ENCODE measurements around the gene SLPI.
A peak's percentile ranks its signal among the peaks of the same experiment; 100 is the strongest.

The SLPI gene

GRCh38 chr20:45230631-45231030 is 23.7 kb downstream of the SLPI start:
- no peak for DNase-seq (ENCODE audit: low spot score)
- TF ChIP-seq, protein P1, sequence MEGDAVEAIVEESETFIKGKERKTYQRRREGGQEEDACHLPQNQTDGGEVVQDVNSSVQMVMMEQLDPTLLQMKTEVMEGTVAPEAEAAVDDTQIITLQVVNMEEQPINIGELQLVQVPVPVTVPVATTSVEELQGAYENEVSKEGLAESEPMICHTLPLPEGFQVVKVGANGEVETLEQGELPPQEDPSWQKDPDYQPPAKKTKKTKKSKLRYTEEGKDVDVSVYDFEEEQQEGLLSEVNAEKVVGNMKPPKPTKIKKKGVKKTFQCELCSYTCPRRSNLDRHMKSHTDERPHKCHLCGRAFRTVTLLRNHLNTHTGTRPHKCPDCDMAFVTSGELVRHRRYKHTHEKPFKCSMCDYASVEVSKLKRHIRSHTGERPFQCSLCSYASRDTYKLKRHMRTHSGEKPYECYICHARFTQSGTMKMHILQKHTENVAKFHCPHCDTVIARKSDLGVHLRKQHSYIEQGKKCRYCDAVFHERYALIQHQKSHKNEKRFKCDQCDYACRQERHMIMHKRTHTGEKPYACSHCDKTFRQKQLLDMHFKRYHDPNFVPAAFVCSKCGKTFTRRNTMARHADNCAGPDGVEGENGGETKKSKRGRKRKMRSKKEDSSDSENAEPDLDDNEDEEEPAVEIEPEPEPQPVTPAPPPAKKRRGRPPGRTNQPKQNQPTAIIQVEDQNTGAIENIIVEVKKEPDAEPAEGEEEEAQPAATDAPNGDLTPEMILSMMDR (IDR thresholded peaks at IDR 0.05; ENCODE audit: borderline replicate concordance, control extremely low read depth, extremely low read depth, insufficient read depth, missing control alignments), result no peak
- in situ Hi-C loops (cut with MboI; ENCODE audit: low sequenced_read_pairs, unreplicated experiment), result no loop called here

DNA sequence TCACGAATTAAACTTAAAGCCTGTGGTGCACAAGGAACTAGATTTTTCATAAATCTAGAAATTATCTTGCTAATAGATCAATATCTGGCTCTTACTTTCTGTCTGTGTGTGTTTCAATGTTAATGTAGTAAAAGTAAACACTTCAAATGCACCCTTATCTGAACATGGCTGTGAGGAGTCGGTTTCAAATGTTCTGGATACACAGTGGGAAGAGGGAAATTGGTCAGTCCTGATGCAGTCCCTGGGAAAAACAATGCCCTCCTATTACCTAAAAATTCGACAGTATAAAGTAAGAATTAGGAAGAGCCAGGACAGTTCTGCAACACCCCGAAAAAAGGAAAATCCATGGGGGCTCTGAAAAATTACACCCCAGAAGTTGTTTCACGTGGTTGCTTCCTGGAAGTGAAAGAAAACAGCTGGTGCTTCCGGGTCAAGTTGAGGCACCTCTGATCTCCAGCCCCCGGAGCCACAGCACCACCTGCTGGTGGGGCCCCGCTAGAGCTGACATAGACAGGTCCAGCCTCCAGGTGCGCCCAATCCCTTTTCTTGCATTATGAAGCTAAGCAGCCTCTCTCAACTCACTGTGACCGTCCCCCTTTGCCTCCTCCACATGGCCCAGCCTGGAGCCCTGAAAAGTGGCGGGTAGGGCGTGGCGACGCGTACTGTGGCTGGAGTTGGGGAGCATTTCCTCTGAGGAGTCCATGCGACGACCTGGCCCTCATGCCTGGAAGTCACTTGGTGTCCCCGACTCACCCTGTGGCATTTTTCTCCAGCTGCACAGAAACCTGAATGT is 24.9 kb downstream of the SLPI start:
- DNase-seq (ENCODE audit: low spot score), result peak; percentile 30
- in situ Hi-C loops (cut with MboI; ENCODE audit: low sequenced_read_pairs, unreplicated experiment), result no loop called here
- TF ChIP-seq, protein P1 (IDR thresholded peaks at IDR 0.05; ENCODE audit: borderline replicate concordance, control extremely low read depth, extremely low read depth, insufficient read depth, missing control alignments), result peak; percentile 41

- TF ChIP-seq, protein P1 (IDR thresholded peaks at IDR 0.05; ENCODE audit: borderline replicate concordance, control extremely low read depth, extremely low read depth, insufficient read depth, missing control alignments), result no peak
- in situ Hi-C loops (cut with MboI; ENCODE audit: low sequenced_read_pairs, unreplicated experiment), result no loop called here
- no peak for DNase-seq (ENCODE audit: low spot score)
These were observed 28.1 kb downstream of the SLPI start for GRCh38 chr20:45226287-45226686.

- no peak for DNase-seq (ENCODE audit: low spot score)
- in situ Hi-C loops (cut with MboI; ENCODE audit: low sequenced_read_pairs, unreplicated experiment), result no loop called here
- TF ChIP-seq, protein P1 (IDR thresholded peaks at IDR 0.05; ENCODE audit: borderline replicate concordance, control extremely low read depth, extremely low read depth, insufficient read depth, missing control alignments), result no peak
These were observed 31.2 kb downstream of the SLPI start for GRCh38 chr20:45223136-45223535.

GRCh38 chr20:45221076-45221475 is 33.3 kb downstream of the SLPI start, which contains the start of gene SEMG2:
SEMG2 (plus strand) TSS chr20:45221373; CDS start chr20:45221390, 17 bp downstream.
- DNase-seq (ENCODE audit: low spot score), result no peak
- TF ChIP-seq, protein P1 (IDR thresholded peaks at IDR 0.05; ENCODE audit: borderline replicate concordance, control extremely low read depth, extremely low read depth, insufficient read depth, missing control alignments), result no peak
- in situ Hi-C loops (cut with MboI; ENCODE audit: low sequenced_read_pairs, unreplicated experiment), result no loop called here

DNA sequence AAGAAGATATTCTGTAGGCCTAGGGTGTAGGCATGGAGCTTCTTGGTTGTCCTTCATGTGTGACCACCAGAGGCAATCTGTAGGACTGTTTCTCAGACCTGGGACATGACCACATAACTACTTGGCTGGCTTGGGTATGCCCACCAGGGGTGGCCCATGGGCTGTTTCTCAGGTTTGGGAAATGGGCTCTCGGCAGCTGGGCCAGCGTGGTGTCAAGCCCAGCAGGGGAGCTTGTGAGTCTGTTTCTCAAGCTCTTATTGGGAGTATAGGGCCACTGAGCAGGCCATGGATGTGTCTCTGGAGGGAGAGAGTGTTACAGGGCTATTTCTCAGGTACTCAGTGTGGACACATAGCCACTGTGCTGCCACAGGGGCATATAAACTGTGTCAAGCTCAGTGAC is 35.7 kb downstream of the SLPI start:
- TF ChIP-seq, protein P1 (IDR thresholded peaks at IDR 0.05; ENCODE audit: borderline replicate concordance, control extremely low read depth, extremely low read depth, insufficient read depth, missing control alignments), result no peak
- in situ Hi-C loops (cut with MboI; ENCODE audit: low sequenced_read_pairs, unreplicated experiment), result no loop called here
- DNase-seq (ENCODE audit: low spot score), result no peak

All from GM13976 (cell line).